GM18858 (cell line): ENCODE data around the gene PNPLA2.
A peak's percentile ranks its signal among the peaks of the same experiment; 100 is the strongest.

Experiments
- ATAC-seq: cut with Tn5 transposase; IDR thresholded peaks from one replicate; pipeline ENCODE4 v1.9.1; 2021; ENCODE audit not compliant: unreplicated experiment

The PNPLA2 gene, protein sequence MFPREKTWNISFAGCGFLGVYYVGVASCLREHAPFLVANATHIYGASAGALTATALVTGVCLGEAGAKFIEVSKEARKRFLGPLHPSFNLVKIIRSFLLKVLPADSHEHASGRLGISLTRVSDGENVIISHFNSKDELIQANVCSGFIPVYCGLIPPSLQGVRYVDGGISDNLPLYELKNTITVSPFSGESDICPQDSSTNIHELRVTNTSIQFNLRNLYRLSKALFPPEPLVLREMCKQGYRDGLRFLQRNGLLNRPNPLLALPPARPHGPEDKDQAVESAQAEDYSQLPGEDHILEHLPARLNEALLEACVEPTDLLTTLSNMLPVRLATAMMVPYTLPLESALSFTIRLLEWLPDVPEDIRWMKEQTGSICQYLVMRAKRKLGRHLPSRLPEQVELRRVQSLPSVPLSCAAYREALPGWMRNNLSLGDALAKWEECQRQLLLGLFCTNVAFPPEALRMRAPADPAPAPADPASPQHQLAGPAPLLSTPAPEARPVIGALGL

DNA sequence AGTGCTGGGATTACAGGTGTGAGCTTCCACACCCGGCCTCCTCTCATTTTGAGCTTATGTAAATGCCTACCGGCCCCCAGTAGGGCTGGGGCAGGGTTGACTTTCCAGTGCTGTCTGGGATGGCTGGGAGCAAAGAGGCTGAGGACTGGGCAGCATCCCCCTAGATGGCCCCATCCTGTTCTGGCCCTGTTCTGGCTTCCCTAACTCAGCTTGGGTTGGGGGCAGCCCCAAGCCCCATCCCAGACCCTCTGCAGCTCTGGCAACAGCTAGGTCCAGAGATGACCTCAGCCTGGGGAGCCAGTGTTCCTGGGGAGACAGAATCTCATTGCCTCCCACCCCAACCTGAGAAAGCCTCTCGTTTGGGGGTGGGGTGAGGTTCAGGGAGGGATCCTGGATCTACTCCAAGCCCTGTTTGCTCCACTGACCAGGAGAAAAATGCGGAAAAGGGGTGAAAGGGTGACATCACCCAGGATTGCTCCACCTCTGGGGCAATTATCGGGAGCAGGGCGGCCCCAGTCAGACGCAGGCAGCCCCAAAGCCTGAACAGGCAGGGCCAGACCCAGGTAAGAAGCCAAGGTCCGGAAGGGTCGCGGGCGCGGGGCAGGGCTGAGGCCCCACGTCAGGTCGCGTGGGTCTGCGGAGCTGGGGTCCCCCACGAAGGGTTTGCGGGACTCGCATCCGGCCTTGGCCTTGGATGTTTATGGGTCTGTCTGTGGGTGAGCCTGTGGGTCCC lies at the start of gene PNPLA2:
Gene PNPLA2, plus strand, starts transcription at position 519 of the 733 bp plus-strand sequence. CDS start 805 bp downstream, outside the sequence.
- ATAC-seq, result no peak

DNA sequence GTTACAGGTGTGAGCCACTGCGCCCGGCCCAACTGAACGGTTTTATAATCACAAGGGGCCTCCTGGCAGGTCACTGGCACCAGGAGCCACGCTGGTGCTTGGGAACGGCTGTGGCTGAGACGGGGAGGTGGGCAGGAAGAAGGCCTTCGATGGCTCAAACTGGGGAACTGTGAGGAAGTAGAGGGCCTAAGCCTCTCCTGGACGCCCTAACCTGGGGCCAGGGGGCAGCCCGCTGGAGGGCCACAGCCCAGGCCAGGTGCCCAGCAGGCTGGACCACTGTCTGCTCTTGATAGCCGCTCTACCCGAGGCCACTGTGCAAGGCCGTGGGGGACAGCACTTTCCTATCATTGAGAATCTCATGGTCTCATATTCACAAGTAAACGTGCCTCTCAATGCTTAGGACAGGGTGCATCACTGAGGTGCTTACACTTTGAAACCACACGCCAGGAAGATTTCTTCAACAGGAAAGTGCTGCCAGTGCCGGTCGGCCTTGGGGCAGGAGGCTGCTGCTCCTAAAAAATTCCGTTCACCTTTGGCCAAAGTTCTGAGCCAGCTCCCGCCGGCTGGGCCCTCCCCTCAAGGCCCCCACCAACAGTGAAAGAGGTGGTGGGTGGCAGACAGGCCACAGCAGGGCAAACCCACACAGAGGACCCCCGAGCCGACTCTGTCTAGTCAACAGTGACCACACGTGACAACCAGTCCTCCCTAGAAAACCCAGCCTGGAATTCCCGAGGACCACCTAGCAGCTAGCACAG lies 48.6 kb upstream of the PNPLA2 start:
- ATAC-seq, result no peak

DNA sequence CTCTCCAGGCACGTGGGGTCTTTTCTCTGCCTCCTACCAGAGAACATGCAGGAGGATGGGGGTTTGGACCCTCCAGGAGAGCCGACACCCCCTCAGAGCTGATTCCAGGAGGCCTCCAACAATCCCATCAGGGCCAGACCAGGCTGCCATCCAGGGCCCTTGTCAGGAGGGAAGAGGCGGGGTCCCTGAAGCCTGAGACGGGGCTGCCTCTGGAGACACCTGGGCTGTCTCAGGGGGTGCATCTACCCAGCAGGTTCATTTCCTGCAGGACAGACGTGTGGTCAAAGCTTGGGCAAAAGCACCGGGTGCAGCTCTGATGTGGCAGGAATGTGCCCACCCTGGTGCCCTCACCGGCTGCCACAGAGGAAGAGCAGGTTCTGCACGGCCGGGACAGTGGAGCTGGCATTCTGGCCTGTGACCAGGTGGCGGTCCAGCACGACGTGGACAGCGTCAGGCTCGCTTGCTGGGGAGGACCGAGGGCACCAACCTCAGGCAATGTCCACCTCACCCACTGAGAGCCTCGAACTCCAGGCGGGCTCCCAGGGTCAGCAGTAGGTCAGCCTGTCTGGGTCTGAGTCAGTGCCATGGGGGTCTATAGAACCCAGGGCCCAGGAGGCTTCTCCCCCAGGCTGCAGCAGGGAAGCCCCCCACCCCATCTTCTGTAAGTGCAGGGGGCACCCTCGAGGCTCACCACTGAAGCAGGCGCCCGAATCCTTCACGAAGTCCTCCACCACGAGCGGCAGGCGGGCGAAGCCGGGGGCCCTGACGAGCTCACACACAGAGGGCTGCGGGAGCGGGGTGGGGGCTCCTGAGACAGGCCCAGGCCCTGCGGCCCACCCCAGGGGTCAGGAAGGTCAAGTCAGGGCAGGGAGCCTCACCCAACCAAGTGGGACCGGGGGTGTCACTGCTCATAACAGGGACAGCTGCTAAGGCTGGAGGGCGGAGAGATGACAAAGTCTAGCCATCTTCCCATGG lies 47.8 kb upstream of the PNPLA2 start:
- ATAC-seq, result no peak

DNA sequence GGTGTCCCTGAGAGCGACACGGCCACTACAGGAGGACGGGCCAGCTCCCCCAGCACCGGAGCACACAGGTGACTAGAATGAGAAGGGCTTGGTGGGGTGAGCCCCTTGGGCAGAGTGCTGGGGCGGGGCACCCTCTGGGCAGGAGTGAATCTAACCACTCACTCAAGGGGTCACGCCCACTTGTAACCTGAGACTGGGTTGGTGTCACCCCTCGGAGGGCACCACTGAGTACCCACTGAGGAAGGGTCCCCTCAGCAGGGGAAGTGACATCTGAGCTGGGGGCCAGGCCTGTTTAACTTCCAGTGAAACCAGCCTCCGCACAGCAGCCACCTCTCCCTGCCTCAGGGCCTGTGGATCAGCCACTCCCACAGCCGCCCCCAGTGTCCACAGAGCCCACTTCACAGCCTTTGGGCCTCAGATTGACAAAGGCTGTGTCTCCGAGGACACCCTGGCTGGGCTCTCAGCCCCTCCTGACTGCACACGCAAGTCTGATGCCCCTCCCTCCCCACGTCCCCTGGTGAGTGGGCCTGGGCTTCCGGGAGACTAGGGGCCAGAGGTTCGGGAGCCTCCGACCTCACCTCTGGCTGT lies 47.0 kb upstream of the PNPLA2 start:
- no peak for ATAC-seq

DNA sequence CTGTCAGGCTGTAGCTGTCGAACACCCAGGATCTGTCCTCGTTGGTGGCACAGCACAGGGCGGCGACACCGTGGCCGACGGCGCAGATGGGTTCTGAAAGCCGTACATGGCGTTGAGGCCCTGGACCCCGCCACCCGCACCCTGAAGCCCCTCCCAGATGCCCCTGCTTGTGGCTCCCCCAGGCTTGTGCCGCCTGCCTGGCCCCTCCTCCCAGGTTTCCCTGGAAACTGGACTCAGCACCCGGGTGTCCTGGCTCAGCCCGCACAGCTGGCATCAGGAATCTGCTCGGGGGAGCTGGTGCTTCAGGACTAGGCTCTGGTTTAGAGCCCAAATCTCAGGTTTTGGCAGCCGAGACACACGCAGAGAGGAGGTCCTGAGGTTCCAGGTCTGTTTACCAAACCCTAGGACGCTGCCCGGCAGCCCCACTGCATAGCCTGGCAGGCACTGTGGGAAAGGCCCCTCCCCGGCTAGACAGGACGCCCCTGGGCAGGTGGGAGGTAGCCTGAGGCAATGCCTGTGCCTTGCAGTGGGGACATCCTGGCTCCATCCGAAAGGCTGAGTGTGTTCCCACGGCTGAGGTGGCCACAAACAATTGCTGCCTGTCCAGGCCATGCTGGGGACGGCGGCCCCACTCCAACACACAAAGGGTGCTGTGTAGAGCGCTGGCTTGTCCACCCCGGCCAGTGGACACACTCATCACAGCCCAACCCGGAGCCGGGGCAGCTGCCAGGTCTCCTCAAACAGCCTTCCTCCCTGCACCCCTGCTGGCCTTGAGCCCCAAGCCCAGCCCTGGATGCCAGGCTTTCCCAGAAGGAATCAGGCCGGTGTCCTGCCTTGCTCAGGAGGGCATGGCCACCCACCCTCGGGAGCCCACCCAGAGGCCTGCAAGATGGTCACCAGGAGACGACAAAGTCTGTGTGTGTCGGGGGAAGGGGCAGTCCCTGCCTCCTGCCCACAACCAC lies 46.0 kb upstream of the PNPLA2 start:
- no peak for ATAC-seq

DNA sequence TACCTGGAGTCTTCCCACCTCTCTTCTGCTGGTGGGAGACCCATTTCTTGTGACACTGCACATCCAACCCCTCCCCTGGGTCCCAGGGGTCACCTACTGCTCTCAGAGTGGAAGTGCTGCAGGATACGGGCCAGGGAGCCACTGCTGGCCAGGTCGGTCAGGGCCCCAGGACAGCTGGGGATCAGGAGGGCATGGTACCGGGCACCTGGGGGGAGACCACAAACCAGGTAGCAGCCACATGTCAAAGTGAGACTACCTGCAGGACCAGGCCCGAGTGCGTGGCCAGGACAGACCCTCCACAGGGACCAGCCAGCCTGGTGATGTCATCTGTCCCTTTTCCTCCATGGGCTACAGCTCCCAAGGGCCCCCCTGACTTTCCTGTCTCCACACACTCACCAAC lies 45.3 kb upstream of the PNPLA2 start:
- no peak for ATAC-seq

DNA sequence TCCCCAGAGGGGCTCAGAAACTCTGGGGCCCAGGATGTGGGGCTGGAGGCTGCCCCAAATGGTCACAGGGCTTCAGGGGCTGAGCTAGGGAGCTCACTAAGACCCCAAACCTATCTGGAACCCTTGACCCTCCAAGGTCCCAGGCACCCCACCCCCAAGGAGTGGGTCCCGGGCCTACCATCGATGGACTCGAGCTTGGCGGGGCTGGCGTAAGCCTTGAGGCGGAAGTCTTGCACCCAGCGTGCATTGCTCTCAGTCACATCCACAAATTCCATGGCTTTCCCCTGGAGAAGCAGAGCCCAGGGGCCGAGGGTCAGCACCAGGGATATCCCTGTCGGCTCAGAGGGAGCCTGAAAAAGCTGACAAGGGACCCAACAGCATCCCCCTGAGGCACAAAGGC lies 44.9 kb upstream of the PNPLA2 start:
- no peak for ATAC-seq

DNA sequence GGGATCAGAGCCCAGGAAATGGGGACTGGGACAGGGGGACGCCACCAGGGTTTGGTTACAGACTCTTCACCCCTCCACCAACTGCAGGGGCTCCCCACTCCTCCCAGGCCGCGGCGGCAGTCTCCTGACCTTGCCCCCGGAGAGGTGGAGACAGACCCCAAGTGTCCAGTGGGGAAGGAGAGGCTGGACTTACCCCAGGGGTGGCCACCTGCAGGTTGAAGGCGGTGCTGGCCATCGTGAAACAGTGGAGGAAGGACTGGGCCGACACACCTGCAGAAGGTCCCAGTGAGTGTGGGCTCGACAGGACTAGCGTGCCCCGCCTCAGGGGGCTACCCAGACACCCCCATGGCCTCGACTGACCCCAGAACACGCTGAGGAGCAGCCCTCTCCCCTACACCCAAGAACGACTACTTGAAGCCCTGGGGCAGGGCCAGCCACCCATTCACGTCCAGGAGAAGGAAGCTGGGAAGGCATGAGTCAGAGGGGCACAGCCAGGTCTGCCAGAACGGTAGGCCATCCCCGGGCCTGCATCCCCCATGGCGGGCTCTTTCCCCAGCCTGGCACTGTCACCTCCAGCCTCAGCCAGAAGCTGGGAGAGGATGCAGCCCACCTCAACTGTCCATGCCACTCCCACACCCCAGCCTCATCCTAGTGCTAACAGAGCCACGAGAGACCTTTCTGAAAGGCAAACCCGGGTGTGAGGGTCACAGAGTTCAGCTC lies 43.7 kb upstream of the PNPLA2 start:
- ATAC-seq, result no peak

DNA sequence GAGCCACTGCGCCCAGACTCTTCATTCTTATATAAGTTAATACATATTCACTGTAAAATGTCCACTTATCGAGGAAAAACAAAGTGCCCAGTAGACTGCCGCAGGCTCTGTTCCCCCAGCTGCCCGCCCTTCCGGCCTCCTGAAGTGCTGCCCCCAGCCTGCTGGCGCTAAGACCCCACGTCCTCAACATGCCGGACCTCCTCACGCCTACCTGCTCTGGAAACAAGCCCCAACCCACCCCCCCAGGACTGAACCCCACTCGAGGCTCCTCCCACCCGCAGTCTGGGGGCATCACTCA lies 42.5 kb upstream of the PNPLA2 start:
- ATAC-seq, result no peak

DNA sequence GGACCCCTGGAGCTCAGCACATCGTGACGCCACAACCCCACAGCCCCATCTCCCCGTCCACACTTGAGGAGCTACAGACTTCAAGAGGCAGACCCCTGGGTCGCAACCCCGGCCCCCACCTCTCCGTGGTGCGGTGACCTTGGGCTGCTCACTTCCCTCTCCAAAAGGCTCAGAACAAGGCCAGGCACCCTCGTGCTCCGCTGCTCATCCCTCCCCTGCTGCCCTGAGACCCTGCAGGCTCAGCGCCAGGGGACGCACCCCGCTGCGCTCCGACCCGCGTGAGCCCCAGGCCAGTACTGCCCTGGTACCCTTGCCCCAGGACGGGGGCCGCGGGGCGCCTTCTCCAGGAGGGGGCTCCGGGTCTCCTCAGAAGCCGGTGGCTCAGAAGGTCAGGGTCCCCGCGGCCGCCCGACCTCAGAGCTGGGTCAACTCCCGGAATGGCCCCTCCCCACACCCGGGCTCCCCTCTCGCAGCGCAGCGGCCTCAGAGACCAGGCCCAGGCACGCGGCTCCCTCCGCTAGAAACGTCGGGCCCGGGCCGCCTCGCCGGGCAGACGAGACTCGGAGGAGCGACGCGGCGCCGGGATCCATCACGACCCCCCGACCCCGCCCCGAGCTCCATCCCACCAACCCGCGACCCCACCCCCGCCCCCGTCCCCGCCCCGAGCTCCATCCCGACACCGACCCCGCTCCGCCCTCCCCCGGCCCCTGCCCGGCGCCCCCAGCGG lies 42.0 kb upstream of the PNPLA2 start:
- ATAC-seq, result peak; percentile 21

DNA sequence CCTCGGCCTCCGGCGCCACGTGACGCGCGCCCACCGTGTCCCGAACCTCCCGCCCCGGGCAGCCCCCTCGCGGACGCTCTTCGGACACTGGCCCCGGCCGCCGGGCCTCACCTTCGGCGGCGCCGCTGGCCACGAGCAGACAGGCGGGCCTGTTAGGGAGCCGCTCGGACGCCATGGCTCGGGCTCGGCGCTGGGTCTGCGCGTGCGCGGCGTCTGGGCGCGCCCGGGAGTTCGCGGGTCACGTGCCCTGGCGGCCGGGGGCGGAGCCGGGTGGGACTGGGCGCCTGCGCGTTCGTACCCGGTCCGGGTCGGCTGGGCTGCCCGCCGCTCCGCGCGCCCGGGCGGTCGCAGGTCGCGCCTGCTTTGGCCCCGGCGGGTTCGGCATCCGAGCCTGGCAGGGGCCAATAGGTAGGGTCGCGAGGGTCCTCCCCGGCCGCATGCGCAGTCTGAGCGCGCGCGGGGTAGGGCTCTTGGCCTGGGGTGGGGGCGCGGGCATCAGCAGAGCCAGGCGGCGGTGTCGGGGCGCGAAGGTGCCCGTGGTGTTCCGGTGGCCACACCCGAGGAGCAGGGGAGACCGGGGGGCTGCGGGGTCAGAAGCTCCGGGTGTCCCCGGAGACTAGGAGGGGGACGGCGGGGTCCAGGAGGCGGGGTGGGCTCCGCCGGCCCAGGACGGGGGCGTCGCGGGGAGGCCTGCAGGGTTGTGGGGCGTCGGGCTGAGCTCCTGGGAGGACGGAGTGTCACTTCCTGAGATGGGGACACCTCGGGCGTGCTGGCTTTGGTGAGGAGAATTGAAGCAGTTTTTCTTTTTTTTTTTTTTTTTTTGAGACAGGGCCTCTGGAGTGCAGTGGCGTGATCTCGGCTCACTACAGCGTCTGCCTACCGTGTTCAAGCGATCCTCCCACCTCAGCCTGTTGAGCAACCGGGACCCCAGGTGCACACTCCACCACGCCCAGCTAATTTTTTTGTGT lies 41.1 kb upstream of the PNPLA2 start, which contains the start of gene GATD1:
Gene GATD1, minus strand, starts transcription at position 200 of the 968 bp plus-strand sequence. Its CDS starts 25 bp downstream, at position 175.
- ATAC-seq, result peak; percentile 48

DNA sequence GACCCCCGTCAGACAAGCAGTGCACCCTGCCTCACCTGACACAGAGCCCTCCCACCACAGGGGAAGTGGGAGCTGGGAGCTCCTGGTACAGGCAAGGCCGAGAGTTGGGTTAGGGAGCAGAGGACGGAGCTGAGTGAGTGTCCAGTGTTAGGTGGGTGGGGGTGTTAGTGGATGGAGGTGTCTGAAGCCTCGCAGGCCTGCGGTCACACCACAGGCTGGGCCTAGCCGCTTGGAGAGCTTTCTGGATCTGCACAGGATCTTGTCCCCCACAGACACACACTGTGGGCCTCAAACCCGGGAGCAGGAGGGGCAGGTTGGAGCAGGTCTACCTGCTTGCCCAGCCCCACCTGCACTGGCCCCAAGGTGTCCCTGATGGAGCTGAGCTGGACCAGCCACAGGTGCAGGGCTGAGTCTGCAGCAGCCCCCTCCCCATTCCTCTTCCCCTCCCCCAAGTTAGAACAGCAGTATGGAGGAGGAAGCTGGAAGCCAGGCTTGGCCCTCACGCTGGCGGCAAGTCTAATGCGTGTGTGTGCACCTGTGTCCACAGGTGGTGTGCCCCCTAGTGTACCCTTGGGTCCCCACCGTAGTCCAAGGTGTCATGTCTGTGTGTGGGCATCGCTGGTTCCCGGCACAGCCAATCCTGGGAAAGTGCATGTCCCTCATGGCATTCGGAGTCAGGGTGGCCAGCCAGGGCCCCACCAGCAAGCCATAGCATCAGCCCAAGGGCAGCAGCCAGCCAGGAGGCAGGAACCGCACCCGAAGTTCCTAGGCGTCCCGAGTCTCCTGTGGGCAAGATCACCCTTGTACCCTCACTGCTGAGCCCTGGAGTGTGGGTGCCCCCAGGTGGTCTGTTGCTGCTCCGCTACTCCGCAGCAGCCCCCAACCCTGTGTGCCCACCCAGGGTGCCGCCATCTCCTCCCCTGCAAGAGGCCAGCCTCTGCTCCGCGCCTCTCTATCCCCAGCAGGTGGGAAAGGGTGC lies 39.4 kb upstream of the PNPLA2 start:
- ATAC-seq, result no peak

DNA sequence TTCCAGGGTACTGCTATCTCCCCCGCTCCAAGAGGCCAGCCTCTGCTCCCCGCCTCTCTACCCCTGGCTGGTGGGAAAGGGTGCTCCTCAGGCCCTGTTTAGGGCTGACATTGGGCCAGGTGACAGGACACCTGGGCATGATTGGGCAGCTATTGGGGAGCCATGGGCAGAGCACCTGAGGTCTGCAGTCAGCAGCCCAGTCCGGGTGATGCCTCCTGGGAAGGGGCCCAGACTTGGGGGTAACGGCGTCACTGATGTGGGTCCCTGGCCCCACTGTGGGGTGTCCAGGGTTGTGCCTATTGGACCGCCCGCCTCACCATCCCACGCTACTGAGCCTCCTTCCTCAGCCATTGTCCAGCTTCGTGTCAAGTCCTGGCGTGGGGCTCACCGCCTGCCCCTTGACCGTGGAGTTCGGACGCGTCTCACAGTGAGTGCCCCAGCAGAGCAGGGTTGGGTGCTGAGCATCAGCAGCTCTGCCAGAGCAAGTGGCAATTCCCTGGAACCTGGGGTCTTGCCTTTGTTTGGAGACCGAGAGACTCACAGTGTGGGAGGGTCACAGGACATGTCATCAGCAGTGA lies 38.7 kb upstream of the PNPLA2 start:
- no peak for ATAC-seq

DNA sequence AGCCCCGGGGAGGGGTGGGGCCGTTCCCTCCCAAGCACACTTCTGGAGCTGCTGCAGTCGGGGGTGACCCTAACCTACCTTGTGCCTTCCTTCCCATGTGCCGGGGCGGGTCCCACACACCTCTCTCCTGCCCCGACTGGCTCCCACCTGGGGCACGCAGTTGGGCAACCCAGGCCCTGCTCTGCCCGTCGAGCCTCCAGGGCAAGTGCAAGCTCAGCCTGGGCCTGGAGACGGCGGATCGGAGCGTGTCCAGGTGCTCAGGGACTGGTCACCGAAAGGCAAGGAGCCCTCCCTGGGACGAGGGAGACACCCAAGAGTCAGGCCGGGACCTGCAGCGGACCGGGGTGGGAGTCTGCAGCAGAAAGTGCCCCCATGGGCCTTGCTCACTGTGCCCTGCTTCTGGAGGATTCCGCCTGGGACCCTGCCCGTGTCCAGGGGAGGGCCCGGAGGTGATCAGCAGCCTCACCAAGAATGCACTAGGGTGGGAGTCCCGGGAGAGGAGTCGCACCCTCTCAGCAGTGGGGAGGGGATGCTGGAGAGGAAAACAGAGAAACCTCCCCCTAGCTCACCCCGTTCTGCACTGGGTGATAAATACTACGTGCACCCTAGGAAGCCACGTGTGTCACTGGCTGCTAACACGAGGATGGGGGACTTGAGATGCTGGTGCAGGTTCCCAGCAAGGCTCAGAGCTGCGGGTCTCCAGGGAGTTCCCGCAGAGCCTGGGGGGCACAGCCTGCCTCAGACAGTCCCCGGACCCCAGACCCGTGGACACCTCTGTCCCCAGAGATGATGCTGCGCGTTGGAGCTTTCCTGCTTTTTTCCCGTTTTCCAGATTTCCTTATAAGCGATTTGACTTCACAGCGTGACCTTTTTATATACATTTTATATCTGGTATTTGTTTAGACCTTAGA lies 36.2 kb upstream of the PNPLA2 start:
- ATAC-seq, result no peak
